22Rv1 (cell line): ENCODE results near the gene TBC1D2.

Experiments
- H3K27ac ChIP-seq: fragments of 450-650 bp; 2 replicates; pipeline ENCODE4 v1.5.1; 2017
- ZFX ChIP-seq: fragments of 450-650 bp; IDR thresholded peaks from 2 replicates; pipeline ENCODE4 v1.6.1; 2017; ENCODE audit warnings: antibody characterized with exemption, borderline replicate concordance
- TF ChIP-seq, protein P1 (sequence below): fragments of 450-650 bp; IDR thresholded peaks from 2 replicates; pipeline ENCODE4 v1.5.1; 2017; ENCODE audit warnings: mild to moderate bottlenecking

TBC1D2 gene

DNA sequence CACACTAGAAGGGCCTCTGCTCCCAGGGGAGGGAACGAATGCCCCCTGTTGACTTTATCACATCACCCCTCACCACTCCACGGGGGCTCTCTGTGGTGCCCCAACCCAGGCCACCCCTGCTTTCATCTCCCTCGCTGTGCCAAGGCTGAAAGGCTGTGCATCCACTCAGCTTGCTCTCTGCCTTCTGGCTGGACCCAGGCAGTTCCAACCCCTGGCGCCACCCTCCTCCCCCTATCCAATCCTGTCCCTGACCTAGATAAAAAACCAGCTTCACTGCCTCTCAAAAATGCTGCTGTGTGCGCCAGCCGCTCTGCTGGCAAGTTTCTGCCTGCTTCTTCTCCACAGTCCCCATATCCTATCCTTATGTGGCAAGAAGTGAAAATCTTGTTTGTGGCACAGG, 40.6 kb downstream of the TBC1D2 start:
- H3K27ac ChIP-seq, result no peak overlapping the region
- TF ChIP-seq ZFX, result no peak
- TF ChIP-seq, protein P1, sequence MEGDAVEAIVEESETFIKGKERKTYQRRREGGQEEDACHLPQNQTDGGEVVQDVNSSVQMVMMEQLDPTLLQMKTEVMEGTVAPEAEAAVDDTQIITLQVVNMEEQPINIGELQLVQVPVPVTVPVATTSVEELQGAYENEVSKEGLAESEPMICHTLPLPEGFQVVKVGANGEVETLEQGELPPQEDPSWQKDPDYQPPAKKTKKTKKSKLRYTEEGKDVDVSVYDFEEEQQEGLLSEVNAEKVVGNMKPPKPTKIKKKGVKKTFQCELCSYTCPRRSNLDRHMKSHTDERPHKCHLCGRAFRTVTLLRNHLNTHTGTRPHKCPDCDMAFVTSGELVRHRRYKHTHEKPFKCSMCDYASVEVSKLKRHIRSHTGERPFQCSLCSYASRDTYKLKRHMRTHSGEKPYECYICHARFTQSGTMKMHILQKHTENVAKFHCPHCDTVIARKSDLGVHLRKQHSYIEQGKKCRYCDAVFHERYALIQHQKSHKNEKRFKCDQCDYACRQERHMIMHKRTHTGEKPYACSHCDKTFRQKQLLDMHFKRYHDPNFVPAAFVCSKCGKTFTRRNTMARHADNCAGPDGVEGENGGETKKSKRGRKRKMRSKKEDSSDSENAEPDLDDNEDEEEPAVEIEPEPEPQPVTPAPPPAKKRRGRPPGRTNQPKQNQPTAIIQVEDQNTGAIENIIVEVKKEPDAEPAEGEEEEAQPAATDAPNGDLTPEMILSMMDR, result no peak

DNA sequence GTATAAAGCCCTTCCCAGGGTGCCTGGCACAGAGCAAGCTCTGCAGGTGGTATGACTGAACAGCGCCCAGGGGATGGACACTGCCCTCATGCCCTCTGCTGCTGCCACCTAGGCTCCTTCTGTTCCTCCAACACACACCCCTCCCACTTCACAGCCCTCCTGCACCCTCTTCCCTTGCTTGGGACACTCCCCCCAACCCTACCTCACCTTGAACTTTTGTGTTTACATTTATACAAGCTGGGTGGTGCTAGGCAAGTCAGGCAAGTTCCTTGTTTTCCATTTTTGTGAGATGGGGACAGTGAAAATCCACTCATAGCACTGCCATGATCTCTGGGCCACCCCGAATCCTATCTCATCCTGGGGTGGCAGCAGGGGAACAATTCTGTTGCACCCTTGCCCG, 44.2 kb downstream of the TBC1D2 start:
- TF ChIP-seq ZFX, result no peak
- TF ChIP-seq, protein P1, result no peak
- H3K27ac ChIP-seq, result no peak overlapping the region

DNA sequence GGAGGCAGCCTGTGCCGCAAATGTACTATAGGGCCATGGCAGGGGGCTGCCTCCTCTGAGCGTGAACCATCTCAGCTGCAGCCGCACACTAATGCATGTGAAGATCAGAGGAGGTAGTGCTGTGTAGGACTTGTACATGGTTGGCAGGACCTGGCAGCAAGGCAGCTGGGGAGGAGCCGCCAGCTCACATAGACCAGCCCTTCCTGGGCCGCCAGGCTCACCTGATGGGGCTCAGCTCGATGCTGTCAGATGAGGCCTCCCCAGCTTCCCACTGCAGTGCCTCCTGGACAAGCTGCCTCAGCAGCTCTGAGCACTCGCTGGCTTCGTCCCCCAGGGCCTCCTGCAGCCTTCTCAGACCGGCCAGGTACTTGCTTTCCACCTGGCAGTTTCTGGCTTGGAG, 45.0 kb downstream of the TBC1D2 start:
- no peak overlapping the region for H3K27ac ChIP-seq
- no peak for TF ChIP-seq ZFX
- TF ChIP-seq, protein P1, result no peak

DNA sequence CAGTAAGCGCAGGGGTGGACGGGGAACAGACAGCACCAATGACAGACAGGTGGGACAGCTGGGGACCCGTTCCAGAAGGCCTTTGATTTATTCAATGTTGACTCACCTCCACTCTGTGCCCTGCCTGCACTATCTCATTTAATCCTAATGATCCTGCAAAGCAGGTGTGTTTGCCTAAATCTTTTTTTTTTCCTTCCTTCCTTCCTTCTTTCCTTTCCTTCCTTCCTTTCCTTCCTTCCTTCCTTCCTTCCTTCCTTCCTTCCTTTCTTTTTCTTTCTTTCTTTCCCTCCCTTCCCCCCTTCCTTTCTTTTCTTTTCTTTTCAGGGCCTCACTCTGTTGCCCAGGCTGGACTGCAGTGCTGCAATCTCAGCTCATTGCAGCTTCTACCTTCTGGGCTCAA, 45.9 kb downstream of the TBC1D2 start:
- no peak for TF ChIP-seq ZFX
- TF ChIP-seq, protein P1, result no peak
- no peak overlapping the region for H3K27ac ChIP-seq

DNA sequence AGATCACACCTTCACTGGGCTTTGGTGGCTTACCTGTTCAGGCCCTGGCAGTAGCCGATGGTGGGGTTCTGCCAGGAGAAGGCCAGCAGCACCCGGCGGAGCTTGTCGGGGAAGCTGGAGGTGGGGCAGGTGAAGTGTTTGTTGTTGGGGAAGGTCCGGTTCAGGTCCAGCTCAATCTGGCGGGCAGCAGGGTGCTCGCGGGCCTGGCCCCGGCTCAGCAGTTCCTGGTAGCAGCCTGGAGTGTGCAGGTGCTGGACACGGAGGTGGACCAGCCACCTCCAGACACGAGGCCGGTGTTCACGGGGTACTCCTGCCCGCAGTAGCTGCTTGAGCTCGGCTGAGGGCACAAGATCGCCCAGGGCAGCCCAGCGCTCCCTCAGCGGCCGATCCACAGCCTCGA, 46.8 kb downstream of the TBC1D2 start:
- TF ChIP-seq, protein P1, result no peak
- TF ChIP-seq ZFX, result no peak
- H3K27ac ChIP-seq, result no peak overlapping the region

DNA sequence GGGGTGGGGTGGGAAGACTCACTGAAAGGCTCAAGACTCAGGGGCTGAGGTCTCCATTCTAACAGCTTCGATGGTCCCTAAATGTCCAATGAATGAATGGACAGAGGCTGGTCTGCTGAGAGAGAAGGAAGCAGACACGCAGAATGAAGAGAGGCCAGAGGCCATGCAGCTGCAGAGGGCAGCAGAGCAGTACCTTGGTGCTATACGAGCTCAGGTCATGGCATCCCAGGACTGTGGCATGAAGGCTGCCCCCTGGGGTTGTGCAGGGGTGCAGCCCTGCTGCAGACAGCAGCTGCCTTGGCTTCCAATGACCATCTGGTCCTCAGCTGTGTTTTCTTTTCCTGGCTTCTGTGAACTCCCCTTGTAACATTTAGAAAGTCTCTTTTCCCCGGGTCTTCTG, 47.8 kb downstream of the TBC1D2 start:
- H3K27ac ChIP-seq, result no peak overlapping the region
- TF ChIP-seq, protein P1, result no peak
- TF ChIP-seq ZFX, result no peak

DNA sequence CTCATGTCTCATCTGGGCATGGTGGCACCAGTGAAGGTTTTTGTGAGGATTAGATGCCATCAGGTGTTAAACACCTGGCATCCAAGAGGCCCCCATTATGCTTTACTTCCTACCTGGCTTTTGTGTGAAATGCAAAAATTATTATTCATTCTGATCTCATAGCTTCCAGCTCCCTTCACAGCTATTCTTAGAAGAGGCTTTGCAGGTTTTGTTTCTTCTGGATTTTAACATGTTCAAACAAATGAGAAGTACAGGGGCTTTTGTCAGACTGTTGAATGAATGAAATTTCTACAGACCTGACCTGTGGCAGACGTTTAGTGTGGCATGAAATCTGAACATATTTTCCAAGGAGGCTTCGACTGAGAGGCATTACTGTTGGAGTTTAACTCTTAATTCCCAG, 48.7 kb downstream of the TBC1D2 start:
- H3K27ac ChIP-seq, result no peak overlapping the region
- TF ChIP-seq, protein P1, result no peak
- no peak for TF ChIP-seq ZFX
